Left cardiac atrium (tissue), 4 donors: ENCODE data around the gene RPAP2. TPM values are rescaled to one million over a fixed set of nuclear protein-coding genes. Genes with fewer than 3 reads are reported as not detected.
A peak's percentile ranks its signal among the peaks of the same experiment; 100 is the strongest.
"Not testable (repeated sequence)": the region's sequence is repeated elsewhere in the genome, so short reads cannot be mapped to it uniquely, and the experiment has no call there.

Source experiments
- ATAC-seq, 2 donors: fragments of 200-7000 bp; cut with Tn5 transposase; one replicate each; pipeline ENCODE4 v1.9.1; 2020; ENCODE audit warnings: mild to moderate bottlenecking in 2 of 2, moderate library complexity in 2 of 2
- DNase-seq: peaks from one replicate; pipeline ENCODE4 v3.0.0-alpha.2; 2020
- intact Hi-C, 2 donors: fragments of 100-400 bp; cut with DNase I; formaldehyde crosslinking; loops; one replicate each; pipeline versions ENCODE4 v1.14.1 to v1.15.1; 2022 to 2023
- total RNA-seq, 2 donors: library from RNA; stranded (reverse); fragmentation: NEBNext Ultra II Directional; extraction: Animal tissue kit (Norgen Biotek cat#: 25700); gene quantifications; one replicate each; pipeline ENCODE4 v1.2.1, GENCODE V29; 2021
- donor health status: DM: no; HTN: yes; CAD: no.
- donor health status: DM: no; HTN: yes; CAD: no; lungs with severe emphysema.
- donor health status: DM: yes; HTN: yes; CAD: no.
- donor health status: Dilated cardiomyopathy.

Gene RPAP2
- total RNA-seq, 2 donors from 2014 or later, result 23.6 to 25.8 TPM

DNA sequence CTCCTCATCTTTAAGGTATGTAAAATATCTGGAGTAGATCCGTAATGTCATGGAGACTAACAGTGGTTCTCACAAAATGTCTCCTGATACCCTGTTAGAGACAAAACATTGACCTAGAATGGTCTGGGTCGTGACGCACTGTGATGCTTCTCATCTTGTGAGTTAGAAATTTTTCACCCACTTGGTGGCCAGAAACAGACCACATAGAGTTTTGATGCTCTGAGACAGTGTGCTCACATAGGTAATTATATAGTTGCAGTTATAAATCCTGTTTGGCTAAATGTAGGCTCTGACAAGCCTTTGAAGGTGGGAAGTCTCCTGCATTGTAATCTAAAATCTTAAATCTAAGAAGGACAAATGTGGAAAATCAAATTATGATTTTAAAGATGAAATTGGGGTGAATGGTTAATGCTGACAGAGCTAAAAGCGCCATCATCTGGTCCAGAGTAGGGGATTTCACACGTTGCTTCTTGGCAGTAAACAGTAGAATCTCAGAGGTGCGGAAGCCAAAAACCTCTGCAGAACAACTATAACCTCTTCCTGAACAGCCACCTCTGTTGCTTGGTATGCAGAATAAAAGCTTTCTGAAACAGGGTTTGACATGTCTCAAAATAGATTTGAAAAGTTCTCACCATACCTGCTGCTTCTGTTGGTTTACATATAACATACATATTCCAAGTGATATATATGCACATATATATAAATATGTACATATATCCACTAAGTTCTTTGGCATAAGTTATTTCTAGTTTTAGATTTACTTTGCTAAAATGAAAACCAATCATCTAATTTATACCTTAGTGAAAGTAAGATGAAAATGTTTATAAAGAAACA lies 17.1 kb downstream of the RPAP2 start:
- intact Hi-C loops, result no loop called here
- ATAC-seq, result peak in 1 of 2 donors; percentile 50
- DNase-seq, result no peak

- ATAC-seq (peak in 1 of 2 donors; percentile 53), DNase-seq (no peak)
- intact Hi-C loops, result no loop called here
These were observed 19.1 kb downstream of the RPAP2 start for GRCh38 chr1:92317836-92318493.

GRCh38 chr1:92323473-92324453 lies 24.9 kb downstream of the RPAP2 start:
- no peak for ATAC-seq
- no peak for DNase-seq
- intact Hi-C loops, result no loop called here

- DNase-seq (no peak), ATAC-seq (no peak)
- intact Hi-C loops, result no loop called here
These were observed 25.9 kb downstream of the RPAP2 start for GRCh38 chr1:92324784-92325183.

GRCh38 chr1:92326681-92327080 lies 27.8 kb downstream of the RPAP2 start:
- DNase-seq (no peak), ATAC-seq (no peak)
- intact Hi-C loops, result no loop called here

DNA sequence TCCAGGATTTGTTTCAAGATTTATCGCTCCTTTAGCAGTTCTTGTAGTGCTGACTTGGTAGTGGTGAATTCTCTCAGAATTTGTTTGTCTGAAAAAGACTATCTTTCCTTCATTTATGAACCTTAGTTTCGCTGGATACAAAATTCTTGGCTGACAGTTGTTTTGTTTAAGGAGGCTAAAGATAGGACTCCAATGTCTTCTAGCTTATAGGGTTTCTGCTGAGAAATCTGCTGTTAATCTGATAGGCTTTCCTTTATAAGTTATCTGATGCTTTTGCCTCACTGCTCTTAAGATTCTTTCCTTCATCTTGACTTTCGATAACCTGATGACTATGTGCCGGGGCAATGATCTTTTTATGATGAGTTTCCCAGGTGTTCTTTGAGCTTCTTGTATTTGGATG lies 28.9 kb downstream of the RPAP2 start:
- intact Hi-C loops, result no loop called here
- DNase-seq (no peak), ATAC-seq (no peak)

DNA sequence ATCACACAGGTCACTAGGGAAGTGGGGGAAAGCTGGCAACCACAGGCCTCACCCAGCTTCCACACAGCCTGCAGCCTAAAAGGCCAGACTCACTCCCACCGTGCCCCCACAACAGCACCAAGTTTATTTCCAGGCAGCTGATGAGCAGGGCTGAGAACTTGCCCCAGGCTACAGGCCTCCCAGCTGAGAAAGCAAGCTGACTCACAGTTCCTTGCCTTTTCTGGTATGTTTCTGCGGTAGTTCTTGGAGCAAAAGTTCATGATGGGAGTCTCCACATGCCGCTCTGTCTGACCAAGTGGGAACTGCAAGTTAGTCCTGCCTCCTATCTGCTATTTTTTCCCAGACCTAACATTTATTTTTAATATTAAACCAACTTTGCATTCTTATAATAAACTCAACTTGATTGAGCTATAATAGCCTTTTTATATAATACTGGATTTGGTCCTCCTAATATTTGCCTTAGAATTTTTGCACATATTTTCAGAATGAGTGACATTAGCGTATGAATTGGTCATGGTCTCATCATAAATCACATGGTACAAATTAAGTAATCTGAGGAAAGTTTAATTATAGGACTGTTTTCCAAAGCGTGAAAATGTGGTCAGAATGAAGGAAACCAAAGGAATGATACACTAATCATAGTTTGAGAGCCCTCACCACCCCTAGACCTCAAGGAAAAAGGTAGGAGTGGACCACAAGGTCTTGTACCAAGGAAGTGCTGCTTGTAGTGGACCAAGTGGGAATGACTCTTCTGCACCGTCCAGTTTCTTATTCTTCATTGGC lies 30.7 kb downstream of the RPAP2 start:
- intact Hi-C loops, result no loop called here
- DNase-seq, result no peak
- no peak for ATAC-seq

DNA sequence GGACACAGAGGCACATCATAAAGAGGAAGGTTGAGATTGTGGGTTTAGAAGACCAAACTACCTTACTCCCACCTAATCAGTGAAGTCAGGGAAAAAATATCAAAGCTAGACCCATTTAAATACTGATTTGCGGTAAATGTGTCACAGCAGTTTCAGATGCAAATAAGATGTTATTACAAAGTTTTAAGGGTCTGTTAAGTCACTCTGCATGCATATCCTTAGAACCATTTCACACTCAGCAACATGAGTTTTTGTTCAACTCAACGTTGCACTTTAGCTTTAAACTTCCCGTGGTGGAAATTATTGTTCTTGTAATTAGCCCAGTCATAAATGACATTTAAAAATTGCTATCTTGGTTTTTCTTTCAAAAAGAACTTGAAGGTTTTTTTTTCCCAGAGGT lies 34.8 kb downstream of the RPAP2 start:
- intact Hi-C loops, result no loop called here
- ATAC-seq (no peak), DNase-seq (no peak)

- DNase-seq (no peak), ATAC-seq (no peak)
- intact Hi-C loops, result no loop called here
These were observed 41.3 kb downstream of the RPAP2 start for GRCh38 chr1:92340154-92340553.

DNA sequence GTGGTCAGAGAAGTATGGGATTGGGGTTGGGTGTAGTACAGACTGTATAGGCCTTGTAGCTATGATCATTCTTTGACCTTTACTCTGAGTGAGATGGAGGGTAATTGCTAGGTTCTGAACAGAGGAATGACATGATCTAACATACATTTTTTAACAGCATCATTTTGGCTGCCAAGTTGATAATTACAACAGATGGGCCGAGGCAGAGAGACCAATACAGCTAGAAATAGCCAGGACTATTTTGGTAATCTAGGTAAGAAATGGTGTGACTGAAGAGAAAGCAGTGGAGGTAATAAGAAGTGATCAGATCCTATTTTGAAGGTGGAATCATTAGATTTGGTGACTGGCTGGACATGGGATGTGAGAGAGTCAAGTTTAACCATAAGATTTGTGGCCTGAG lies 43.5 kb downstream of the RPAP2 start:
- intact Hi-C loops, result no loop called here
- DNase-seq (no peak), ATAC-seq (no peak)

- intact Hi-C loops, result no loop called here
- no peak for ATAC-seq
- no peak for DNase-seq
These were observed 44.2 kb downstream of the RPAP2 start for GRCh38 chr1:92343061-92343460.

DNA sequence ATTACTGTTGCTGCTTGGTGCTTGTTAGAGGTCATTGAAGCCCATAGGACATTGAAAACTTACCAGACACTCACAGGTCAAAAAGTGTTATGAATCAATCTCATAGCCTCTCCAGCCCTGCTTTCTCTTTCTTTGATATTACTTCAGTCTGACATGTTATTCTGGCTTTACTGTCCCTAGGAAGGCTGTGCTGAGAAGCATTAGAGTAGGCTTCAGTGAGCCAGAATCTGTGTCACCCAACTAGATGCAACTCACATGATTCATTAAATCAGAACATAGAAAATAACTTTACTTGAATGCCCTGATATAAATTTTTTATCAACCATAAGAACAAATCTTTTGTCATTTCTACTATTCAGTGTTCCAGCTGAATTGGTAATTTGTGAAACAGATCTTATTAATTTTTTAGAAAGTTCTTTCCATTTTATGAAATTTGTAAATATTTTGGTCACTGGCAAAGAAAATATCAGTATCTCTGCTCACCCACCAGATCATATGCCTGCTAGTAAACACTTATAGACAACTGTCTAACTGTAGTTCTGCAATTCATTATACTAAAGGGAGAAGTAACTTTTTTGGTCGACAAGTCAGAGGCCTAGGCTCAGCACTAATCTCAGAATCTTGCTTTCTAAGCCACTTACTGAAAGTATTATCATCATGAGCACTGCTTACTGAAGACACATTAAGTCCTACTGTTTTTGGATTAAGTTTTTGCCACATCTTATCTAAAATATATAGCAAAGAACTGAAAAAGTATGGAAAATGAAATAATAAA lies 48.2 kb downstream of the RPAP2 start:
- intact Hi-C loops, result no loop called here
- ATAC-seq, result no peak
- no peak for DNase-seq

DNA sequence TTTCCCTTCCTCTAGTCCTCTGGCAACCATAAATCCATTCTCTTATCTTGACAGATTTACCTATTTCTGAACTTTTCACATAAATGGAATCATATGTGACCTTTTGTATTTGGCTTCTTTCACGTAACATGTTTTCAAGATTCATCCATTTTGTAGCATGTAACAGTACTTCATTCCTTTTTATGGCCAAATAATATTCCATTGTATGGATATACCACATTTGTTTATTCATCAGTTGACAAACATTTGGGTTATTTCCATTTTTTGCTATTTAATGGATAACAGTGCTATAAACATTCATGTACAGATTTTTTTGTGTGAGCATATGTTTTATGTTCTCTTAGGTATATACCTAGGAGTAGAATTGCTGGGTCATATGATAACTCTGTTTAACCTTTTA lies 54.0 kb downstream of the RPAP2 start:
- intact Hi-C loops, result no loop called here
- no peak for ATAC-seq

DNA sequence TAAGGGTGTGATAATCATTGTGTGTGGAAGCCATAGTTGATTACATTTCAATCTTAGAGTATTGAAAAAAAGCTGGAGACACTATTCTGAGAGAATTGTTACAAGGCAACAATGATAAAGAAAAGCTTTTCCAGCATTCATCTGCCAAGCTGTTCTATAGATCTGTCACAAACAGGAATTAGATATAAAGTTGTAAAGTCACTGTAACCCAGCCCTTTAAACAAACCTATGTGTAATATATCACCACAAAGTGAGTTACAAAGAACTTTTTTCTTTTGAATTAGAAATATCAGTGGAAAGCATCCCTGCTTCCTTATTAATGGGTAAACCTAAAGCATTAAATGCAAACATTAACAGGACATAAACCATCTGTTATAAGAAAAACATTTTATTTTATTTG lies 55.4 kb downstream of the RPAP2 start:
- DNase-seq, result no peak
- no peak for ATAC-seq
- intact Hi-C loops, result no loop called here

More for the DNA sequence above, 54.0 kb downstream of the RPAP2 start:
- no peak for DNase-seq

DNA sequence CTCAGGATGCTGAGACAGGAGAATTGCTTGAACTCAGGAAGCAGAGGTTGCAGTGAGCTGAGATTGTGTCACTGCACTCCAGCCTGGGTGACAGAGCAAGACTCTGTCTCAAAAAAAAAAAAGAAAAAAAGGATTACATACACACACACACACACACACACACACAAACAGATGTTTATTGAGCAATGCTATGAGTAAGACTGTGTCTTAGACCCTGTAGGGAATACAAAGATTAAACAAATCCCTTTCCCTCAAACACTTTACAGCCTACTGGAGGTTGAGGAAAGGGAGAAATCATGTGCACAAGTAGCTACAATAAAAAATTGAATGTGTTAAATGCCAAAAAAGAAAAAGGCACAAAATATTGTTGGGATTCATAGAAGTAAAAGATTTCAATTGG lies 58.1 kb downstream of the RPAP2 start:
- ATAC-seq, result no peak
- DNase-seq, result no peak
- intact Hi-C loops, result no loop called here

GRCh38 chr1:92359382-92359781 lies 60.5 kb downstream of the RPAP2 start:
- ATAC-seq, intact Hi-C loops, DNase-seq: not testable (repeated sequence)

DNA sequence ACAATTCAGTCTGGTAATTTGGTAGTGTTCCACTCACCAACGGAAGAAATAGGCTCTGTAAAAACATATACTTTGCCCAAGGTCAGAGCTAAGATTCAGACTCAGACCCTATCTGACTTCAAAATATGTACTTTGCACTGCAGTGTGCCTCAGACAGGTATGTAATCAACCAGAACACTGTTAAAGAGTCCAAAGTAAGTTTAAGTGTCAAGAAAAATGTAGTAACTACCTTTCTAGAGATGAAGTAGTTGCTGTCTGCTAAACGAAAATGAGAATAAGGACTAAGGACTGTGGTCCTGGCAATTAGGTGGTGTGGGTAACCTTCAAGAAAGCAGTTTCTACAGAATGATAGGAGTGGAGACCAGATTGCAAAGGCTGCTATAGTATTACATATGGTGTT lies 61.1 kb downstream of the RPAP2 start:
- intact Hi-C loops, result no loop called here
- DNase-seq (no peak), ATAC-seq (no peak)

- no peak for DNase-seq
- intact Hi-C loops, result no loop called here
- ATAC-seq, result no peak
These were observed 64.1 kb downstream of the RPAP2 start for GRCh38 chr1:92362970-92363369.
